ENCODE results near the gene CCDC107. TPM values are rescaled to one million over a fixed set of nuclear protein-coding genes. Genes with fewer than 3 reads are reported as not detected.

The CCDC107 gene
- total and polyA plus RNA-seq, 2 experiments from 2014 or later: 6.9 to 18.4 TPM

GRCh38 chr9:35669331-35670145 lies 11.4 kb downstream of the CCDC107 start:
- Mint-ChIP-seq H3K27me3 (ENCODE audit: insufficient read depth, low read depth, poor library complexity) (peaks cover 8% of the 10 kb centered on the region), H3K27ac (no peak overlapping the region), H3K4me1 (peaks cover 9% of the 10 kb centered on the region), H3K36me3 (ENCODE audit: low read depth) (no peaks in the 10 kb centered on the region), H3K4me3 (no peak overlapping the region), H3K9me3 (no peaks in the 10 kb centered on the region)
- Histone ChIP-seq H3K4me2 (no peak overlapping the region), H4K20me1 (replicated peaks; ENCODE audit: insufficient read depth) (no peaks in the 10 kb centered on the region), H3F3A (replicated peaks; ENCODE audit: low read depth) (0 out of 2 replicates have a peak, but pooled peaks cover 3% of the 10 kb centered on the region), H2AFZ (no peak overlapping the region), H3K9me2 (ENCODE audit: insufficient read depth) (peaks cover 12% of the 10 kb centered on the region), H3K27me3 (ENCODE audit: insufficient read depth) (peaks cover 7% of the 10 kb centered on the region; the same call in 1 of the 2 replicates), H3K36me3 (ENCODE audit: insufficient read depth) (no peaks in the 10 kb centered on the region), H3K27ac (ENCODE audit: low read depth) (no peak overlapping the region), H3K79me2 (replicated peaks; ENCODE audit: insufficient read depth) (peaks cover under 1% of the 10 kb centered on the region; the same call in 1 of the 2 replicates), H3K4me1 (ENCODE audit: insufficient read depth) (peaks cover 5% of the 10 kb centered on the region), H3K4me3 (no peak overlapping the region)
- TF ChIP-seq EZH2phosphoT487 (IDR thresholded peaks at IDR 0.05; ENCODE audit: unreplicated experiment) (no peak), ZNF114 (CRISPR knock-in tag; IDR thresholded peaks at IDR 0.05) (no peak), NANOG (IDR thresholded peaks at IDR 0.05; ENCODE audit: borderline replicate concordance) (no peak), ZNF331 (CRISPR knock-in tag; IDR thresholded peaks at IDR 0.05; ENCODE audit: low read depth) (no peak), EZH2 (IDR thresholded peaks at IDR 0.05; ENCODE audit: low read depth, unreplicated experiment) (no peak), REST (IDR thresholded peaks at IDR 0.05; ENCODE audit: unreplicated experiment) (no peak), STAT1 (IDR thresholded peaks at IDR 0.05; ENCODE audit: unreplicated experiment) (no peak), POLR2AphosphoS5 (IDR thresholded peaks at IDR 0.05; ENCODE audit: low read depth) (no peak), JUNB (IDR thresholded peaks at IDR 0.05; ENCODE audit: unreplicated experiment) (no peak), CTCF (conservative IDR thresholded peaks at IDR 0.05; ENCODE audit: low read depth in 2 of 2) (no peak), ZNF462 (CRISPR knock-in tag; IDR thresholded peaks at IDR 0.05) (no peak), CREB1 (CRISPR knock-in tag; IDR thresholded peaks at IDR 0.05; ENCODE audit: low read depth) (no peak)
- TF ChIP-seq, protein P1, sequence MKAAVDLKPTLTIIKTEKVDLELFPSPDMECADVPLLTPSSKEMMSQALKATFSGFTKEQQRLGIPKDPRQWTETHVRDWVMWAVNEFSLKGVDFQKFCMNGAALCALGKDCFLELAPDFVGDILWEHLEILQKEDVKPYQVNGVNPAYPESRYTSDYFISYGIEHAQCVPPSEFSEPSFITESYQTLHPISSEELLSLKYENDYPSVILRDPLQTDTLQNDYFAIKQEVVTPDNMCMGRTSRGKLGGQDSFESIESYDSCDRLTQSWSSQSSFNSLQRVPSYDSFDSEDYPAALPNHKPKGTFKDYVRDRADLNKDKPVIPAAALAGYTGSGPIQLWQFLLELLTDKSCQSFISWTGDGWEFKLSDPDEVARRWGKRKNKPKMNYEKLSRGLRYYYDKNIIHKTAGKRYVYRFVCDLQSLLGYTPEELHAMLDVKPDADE (IDR thresholded peaks at IDR 0.05): no peak
- ATAC-seq (no peak), DNase-seq (ENCODE audit: low spot score) (no peak)
